A172 (cell line): ENCODE measurements around the gene FOXN4. TPM values are rescaled to one million over a fixed set of nuclear protein-coding genes. Genes with fewer than 3 reads are reported as not detected.

Experiments used
- DNase-seq: peaks from one replicate; pipeline ENCODE4 v3.0.0-alpha.2; 2015; ENCODE audit warnings: low spot score
- total RNA-seq: library from RNA; depleted of rRNA; stranded (reverse); fragments of >200 nt; shearing (Covaris generic); gene quantifications from 2 replicates; pipeline ENCODE4 v1.2.3, GENCODE V29; 2014

FOXN4 gene
- total RNA-seq, 1 experiment from 2014 or later, result not detected

- DNase-seq, result no peak
These were observed 50.2 kb downstream of the FOXN4 start for GRCh38 chr12:109258607-109259544.

DNA sequence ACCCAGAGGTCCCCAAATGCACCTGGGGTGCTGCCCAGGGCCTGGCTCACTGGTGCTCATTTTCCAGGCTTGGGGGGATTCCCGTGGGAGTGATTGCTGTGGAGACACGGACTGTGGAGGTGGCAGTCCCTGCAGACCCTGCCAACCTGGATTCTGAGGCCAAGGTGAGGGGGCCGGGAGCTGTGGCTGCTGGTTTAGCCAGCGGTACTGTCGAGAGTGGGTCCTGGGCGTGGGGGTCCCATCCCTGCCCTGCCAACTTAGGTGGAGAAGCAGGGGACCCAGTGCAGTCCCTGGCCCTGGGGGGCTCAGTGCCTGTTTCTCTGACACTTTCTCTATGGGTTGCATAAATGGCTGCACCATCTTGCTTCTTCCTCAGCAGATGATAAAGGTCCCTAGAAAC lies 50.9 kb downstream of the FOXN4 start:
- no peak for DNase-seq

DNA sequence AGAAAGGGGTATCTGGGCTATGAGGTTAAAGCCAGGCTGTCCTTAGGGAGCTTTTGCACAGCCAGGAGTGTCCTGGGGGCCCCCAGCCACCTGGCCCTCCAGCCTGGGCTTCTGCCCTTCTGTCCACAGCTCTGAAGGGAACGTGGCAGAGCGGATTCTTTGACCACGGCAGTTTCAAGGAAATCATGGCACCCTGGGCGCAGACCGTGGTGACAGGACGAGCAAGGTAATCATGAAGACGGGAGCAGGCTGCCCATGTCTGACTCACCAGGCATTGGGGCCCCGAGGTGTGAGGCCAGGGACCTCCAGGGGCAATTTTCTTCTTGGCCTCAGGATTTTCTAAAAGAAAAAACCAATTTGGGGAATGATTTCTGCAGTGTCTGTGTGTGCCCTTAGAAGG lies 53.1 kb downstream of the FOXN4 start:
- DNase-seq, result no peak

GRCh38 chr12:109255377-109255776 lies 53.7 kb downstream of the FOXN4 start:
- no peak for DNase-seq

- DNase-seq, result no peak
These were observed 55.1 kb downstream of the FOXN4 start for GRCh38 chr12:109253913-109254544.

DNA sequence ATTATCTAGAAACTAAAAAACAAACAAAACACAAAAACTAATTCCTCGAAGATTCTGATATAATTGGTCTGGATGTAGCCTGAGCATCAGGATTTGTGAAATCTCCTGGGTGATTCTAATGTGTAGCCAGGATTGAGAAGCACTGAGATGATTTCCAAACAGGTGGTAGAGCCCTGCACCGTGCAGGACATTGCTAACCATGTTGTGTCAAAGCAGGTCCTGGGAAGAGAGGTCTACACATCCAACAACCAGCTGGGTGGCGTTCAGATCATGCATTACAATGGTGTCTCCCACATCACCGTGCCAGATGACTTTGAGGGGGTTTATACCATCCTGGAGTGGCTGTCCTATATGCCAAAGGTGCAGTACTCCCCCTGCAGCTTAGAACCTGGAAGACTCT lies 56.3 kb downstream of the FOXN4 start:
- DNase-seq, result no peak

- no peak for DNase-seq
These were observed 58.6 kb downstream of the FOXN4 start for GRCh38 chr12:109250523-109250922.

- no peak for DNase-seq
These were observed 61.0 kb downstream of the FOXN4 start for GRCh38 chr12:109247831-109248654.

DNA sequence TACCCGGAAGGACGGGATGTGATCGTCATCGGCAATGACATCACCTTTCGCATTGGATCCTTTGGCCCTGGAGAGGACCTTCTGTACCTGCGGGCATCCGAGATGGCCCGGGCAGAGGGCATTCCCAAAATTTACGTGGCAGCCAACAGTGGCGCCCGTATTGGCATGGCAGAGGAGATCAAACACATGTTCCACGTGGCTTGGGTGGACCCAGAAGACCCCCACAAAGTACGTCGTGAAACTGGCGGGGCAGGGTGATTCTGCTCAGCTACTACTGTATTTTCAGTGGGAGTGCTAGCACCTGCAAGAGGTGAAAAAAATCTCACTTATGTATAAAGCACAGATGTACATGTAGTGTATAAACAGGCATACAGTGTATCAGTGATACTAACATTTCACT lies 62.9 kb downstream of the FOXN4 start:
- no peak for DNase-seq

GRCh38 chr12:109244073-109244472 lies 65.0 kb downstream of the FOXN4 start:
- no peak for DNase-seq

- DNase-seq, result no peak
These were observed 67.1 kb downstream of the FOXN4 start for GRCh38 chr12:109241936-109242335.

DNA sequence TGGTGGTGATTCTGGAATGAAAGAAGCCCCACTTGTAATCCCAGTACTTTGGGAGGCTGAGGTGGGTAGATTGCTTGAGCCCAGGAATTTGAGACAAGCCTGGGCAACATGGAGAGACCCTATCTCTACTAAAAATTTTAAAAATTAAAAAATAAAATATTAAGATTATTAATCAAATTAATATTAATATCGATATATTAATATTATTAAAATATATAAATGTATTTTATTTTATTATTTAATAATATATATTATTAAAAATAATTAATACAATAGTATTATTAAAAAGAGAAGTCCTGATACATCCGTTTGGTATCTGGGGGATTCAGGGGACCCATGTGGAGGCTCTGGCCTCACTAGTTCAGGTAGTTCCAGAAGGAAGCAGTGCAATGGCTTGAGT lies 68.7 kb downstream of the FOXN4 start:
- no peak for DNase-seq

DNA sequence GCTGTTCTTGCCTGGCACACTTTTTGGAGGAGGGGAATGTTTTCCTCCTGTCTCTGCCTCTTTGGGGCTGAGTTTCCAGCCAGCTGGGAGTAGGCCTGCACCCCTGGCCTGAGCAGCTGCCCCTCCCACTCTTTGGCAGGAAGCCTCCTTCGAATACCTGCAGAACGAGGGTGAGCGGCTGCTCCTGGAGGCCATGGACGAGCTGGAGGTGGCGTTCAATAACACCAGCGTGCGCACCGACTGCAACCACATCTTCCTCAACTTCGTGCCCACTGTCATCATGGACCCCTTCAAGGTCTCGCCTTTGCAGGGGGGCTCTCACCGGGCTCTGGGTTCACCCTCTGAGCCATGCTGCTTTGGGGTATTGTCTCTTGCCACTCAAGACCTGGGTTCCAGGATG lies 69.4 kb downstream of the FOXN4 start:
- DNase-seq, result no peak

DNA sequence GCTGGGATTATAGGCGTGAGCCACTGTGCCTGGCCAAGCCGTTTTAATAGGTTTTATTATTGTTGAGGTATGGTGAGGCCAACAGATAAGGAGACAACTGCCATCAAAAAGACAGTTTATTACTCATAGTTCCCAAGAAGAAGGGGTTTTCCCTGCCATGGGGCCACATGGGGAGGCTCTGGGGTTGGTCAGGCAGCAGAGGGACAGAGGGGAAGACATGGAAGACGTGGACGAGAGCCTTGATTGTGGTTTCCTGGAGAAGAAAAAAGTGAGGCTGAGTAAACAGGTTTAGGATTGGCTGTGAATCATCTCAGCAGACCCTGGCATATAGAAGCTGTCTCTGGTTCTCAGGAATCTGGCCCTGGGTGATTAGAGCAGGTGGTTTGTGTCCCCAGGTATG lies 69.9 kb downstream of the FOXN4 start:
- peak; percentile 50 for DNase-seq

DNA sequence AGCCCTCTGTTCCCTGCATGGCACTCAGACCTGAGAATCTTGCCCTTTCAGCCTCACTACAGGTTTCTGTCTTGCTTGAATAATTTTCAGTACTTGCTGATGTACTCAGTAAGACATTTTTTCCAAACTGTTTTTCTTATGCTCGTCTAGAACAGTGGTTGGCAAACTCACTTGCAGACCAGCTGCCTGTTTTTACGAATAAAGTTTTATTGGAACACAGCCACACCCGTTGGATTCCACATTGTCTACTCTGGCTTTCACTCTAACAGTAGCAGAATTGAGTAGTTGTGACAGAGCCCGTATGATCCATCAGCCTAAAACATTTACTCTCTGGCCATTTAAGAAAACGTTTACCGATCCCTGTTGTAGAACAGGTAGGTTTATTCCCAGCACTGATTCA lies 72.8 kb downstream of the FOXN4 start:
- no peak for DNase-seq

- DNase-seq, result no peak
These were observed 75.1 kb downstream of the FOXN4 start for GRCh38 chr12:109234012-109234411.

DNA sequence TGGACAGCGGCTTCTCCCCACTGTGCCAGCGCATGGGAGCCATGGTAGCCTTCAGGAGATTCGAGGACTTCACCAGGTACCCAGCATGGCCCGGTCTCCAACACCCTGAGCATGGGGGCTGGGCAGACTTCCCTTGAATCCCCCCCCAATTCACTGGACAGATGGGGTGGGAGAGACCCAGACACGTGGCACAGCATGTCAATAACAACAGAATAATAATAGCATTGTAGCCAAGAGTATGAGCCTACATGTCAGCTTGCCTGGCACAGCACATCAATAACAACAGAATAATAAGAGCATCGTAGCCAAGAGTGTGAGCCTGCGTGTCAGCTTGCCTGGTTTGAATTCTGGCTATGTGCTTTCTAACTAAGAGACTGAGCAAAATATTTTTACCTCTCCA lies 76.4 kb downstream of the FOXN4 start:
- DNase-seq, result no peak

DNA sequence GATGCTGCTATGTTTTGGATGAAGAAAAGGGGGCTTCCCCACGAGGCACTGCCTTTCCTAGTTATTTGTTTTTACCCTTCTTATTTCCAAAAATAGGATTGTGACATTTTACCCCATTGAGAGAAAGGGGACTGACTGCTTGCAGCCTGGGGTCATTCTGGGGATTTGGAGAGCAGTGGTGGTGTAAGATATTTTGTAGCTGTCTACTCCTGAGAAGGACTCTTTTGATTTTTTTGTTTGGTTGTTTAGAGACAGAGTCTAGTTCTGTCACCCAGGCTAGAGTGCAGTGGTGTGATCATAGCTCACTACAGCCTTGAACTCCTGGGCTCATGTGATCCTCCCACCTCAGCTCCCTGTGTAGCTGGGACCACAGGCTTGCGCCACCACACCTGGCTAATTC lies 78.9 kb downstream of the FOXN4 start:
- DNase-seq, result no peak

DNA sequence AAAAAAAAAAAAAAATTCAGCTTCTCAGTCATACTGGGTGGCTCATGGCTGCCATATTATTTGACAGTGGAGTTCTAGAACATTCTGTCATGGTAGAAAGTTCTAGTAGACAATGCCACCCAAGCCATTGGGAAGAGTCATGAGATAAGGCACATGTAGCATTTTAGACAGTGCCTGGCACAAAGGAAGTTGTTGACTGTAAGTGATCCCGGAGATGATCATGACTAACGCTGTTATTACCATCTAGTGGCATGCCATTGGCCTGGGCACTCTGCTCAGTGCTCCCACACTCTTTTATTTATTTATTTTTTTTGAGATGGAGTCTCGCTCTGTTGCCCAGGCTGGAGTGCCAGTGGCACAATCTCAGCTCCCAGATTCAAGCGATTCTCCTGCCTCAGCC lies 80.4 kb downstream of the FOXN4 start:
- DNase-seq, result no peak
